ENCODE data around the gene WIPI1. TPM values are rescaled to one million over a fixed set of nuclear protein-coding genes. Genes with fewer than 3 reads are reported as not detected.

The WIPI1 gene
- total and polyA plus RNA-seq, 2 of the 13 experiments (the other 11 are each of a cell fraction or from before 2014, with no cell fraction given), result 29.4 to 141 TPM

- TF ChIP-seq ZHX2 (IDR thresholded peaks at IDR 0.05; ENCODE audit: low read depth) (no peak), ZHX2 (CRISPR knock-in tag; IDR thresholded peaks at IDR 0.05; ENCODE audit: borderline replicate concordance) (no peak), ZNF512B (CRISPR knock-in tag; IDR thresholded peaks at IDR 0.05; ENCODE audit: borderline replicate concordance) (no peak), ZNF547 (CRISPR knock-in tag; IDR thresholded peaks at IDR 0.05) (no peak), ZNF432 (CRISPR knock-in tag; IDR thresholded peaks at IDR 0.05; ENCODE audit: borderline replicate concordance) (no peak), SMAD3 (CRISPR knock-in tag; IDR thresholded peaks at IDR 0.05) (no peak), TOPORS (CRISPR knock-in tag; IDR thresholded peaks at IDR 0.05) (no peak), ADNP (CRISPR knock-in tag; IDR thresholded peaks at IDR 0.05) (no peak), ZMYM3 (CRISPR knock-in tag; IDR thresholded peaks at IDR 0.05) (no peak), YY1 (IDR thresholded peaks at IDR 0.05; ENCODE audit: insufficient read depth, insufficient replicate concordance, low read depth, low read length) (no peak), KDM3A (CRISPR knock-in tag; IDR thresholded peaks at IDR 0.05; ENCODE audit: low read depth) (no peak), FOXC1 (CRISPR knock-in tag; IDR thresholded peaks at IDR 0.05; ENCODE audit: borderline replicate concordance) (no peak), THRA (CRISPR knock-in tag; IDR thresholded peaks at IDR 0.05; ENCODE audit: borderline replicate concordance) (peak; percentile 99), SRSF1 (optimal IDR thresholded peaks at IDR 0.05; ENCODE audit: low read depth, low read length) (no peak), YEATS2 (CRISPR knock-in tag; IDR thresholded peaks at IDR 0.05; ENCODE audit: borderline replicate concordance) (0 out of 2 replicates have a peak, but pooled peaks have one; percentile 10), ZNF441 (CRISPR knock-in tag; IDR thresholded peaks at IDR 0.05; ENCODE audit: borderline replicate concordance) (no peak), PRPF4 (IDR thresholded peaks at IDR 0.05; ENCODE audit: low read depth, low read length, poor library complexity, severe bottlenecking) (no peak), TRAFD1 (CRISPR knock-in tag; IDR thresholded peaks at IDR 0.05; ENCODE audit: borderline replicate concordance) (no peak)
These were observed 25.3 kb upstream of the WIPI1 start (continued) for GRCh38 chr17:68482576-68483041.

Measured in HepG2 (cell line).